Activated naive CD8-positive, alpha-beta T cell treated with anti-CD3 and anti-CD28 coated beads for 36 hours (primary cell): ENCODE results near the gene NPY4R2. TPM values are rescaled to one million over a fixed set of nuclear protein-coding genes. Genes with fewer than 3 reads are reported as not detected.
"Not testable (repeated sequence)": the region's sequence is repeated elsewhere in the genome, so short reads cannot be mapped to it uniquely, and the experiment has no call there.

Experiments used
- DNase-seq: peaks from one replicate; pipeline ENCODE4 v3.0.0; 2021
- H3K27ac Mint-ChIP-seq: one replicate; pipeline ENCODE4 v1.8.0; 2022; ENCODE audit warnings: mild to moderate bottlenecking, moderate library complexity, mixed read lengths
- H3K27me3 Mint-ChIP-seq: one replicate; pipeline ENCODE4 v1.8.0; 2022; ENCODE audit warnings: mild to moderate bottlenecking, mixed read lengths
- H3K36me3 Mint-ChIP-seq: one replicate; pipeline ENCODE4 v1.8.0; 2021; ENCODE audit warnings: mild to moderate bottlenecking, mixed read lengths
- H3K4me1 Mint-ChIP-seq: one replicate; pipeline ENCODE4 v1.8.0; 2021; ENCODE audit warnings: mixed read lengths
- H3K4me3 Mint-ChIP-seq: one replicate; pipeline ENCODE4 v1.8.0; 2022; ENCODE audit warnings: mild to moderate bottlenecking, moderate library complexity, mixed read lengths
- H3K9me3 Mint-ChIP-seq: one replicate; pipeline ENCODE4 v1.8.0; 2022; ENCODE audit warnings: mixed read lengths
- total RNA-seq, 2 experiments: library from RNA; stranded (reverse); gene quantifications; one replicate each; pipeline ENCODE4 v1.2.3, GENCODE V29; 2021

Gene NPY4R2
- total RNA-seq, 2 experiments from 2014 or later: not detected

- H3K27me3 Mint-ChIP-seq, H3K9me3 Mint-ChIP-seq, H3K4me3 Mint-ChIP-seq, H3K27ac Mint-ChIP-seq, H3K36me3 Mint-ChIP-seq, DNase-seq, H3K4me1 Mint-ChIP-seq: not testable (repeated sequence)
Measured at GRCh38 chr10:47960699-47961098, 42.2 kb downstream of the NPY4R2 start.

GRCh38 chr10:47962785-47963184 is 44.3 kb downstream of the NPY4R2 start:
- not testable (repeated sequence) for H3K4me1 Mint-ChIP-seq, H3K9me3 Mint-ChIP-seq, H3K27me3 Mint-ChIP-seq, DNase-seq, H3K36me3 Mint-ChIP-seq, H3K4me3 Mint-ChIP-seq, H3K27ac Mint-ChIP-seq

DNA sequence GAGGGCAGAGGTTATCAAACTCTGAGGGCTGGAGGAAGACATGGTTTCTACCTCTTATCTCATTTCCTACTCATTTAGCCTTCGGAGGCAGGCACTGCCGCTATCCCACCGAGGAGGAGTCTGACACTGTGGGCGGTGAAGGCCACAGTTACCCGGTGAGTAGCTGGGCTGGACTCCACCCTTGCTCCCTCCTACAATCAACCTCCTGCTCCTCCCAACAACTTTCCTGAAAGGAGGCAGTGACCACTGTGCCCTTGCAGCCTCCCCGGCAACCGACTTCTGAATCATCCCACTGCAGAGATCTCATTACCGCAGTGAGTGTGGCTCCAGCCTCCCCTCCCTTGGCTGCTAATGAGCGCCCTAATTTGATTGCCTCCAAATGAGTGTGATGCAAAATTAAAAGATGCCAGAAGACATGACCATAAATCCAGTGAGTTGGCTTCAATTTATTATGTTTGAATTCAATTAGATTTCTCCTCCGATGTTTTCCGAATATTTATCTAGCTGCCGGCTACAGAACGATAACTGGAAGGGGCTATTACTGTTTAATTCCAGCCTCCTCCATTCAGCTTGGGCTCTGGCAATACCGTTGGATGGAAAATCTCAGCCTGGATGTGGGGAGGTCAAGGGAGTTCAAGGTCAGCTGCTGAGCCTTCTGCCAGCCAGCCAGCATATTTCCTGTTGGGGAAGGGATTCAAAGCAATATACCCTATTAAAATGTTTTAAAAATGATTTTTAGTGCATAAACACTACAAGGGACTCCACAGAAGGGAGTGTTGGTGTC is 46.0 kb downstream of the NPY4R2 start:
- H3K4me1 Mint-ChIP-seq, H3K4me3 Mint-ChIP-seq, H3K36me3 Mint-ChIP-seq, H3K9me3 Mint-ChIP-seq, DNase-seq, H3K27ac Mint-ChIP-seq, H3K27me3 Mint-ChIP-seq: not testable (repeated sequence)

GRCh38 chr10:47968988-47969387 is 50.5 kb downstream of the NPY4R2 start:
- not testable (repeated sequence) for H3K9me3 Mint-ChIP-seq, DNase-seq, H3K4me1 Mint-ChIP-seq, H3K36me3 Mint-ChIP-seq, H3K27ac Mint-ChIP-seq, H3K4me3 Mint-ChIP-seq, H3K27me3 Mint-ChIP-seq

DNA sequence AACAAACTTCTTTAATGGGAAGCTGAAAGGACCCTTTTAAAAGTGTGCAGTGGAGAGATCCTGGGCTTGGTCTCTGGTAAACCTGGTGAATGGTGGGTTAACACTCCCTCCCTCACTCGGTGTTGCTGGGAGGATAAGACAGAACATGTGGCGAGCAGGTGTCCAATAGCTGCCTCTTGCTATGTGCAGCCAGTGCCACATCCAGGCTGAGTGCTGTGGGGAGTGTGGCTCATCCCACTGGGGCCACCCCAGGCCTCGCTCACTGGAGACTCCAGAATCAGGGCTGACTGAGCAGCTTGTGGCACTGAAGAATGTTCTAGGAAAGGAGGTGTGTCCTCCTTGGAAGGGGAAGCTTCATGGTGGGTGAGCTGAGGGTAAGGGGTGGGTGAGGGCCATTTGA is 51.6 kb downstream of the NPY4R2 start:
- H3K4me1 Mint-ChIP-seq, H3K36me3 Mint-ChIP-seq, H3K27me3 Mint-ChIP-seq, DNase-seq, H3K9me3 Mint-ChIP-seq, H3K27ac Mint-ChIP-seq, H3K4me3 Mint-ChIP-seq: not testable (repeated sequence)

DNA sequence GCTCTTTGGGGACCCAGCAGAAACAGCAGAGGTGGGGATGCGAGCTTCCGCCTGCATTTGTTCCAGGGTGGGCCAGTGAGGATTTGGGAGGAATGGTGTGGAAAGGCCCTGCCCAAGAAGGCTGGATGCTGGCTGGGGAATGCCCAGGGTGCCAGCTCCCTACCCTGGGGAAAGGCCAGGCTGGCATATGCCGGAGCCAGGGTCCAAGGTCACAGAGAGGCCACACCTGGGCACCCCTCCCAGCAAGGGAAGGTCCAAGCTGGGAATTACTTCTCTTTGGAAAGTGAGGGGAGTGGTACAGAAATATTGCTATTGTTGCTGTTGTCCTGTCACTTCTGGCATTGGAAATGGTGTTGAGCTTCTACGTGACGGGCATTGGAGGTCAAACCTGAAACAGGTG is 53.1 kb downstream of the NPY4R2 start:
- H3K27ac Mint-ChIP-seq, DNase-seq, H3K36me3 Mint-ChIP-seq, H3K4me3 Mint-ChIP-seq, H3K4me1 Mint-ChIP-seq, H3K27me3 Mint-ChIP-seq, H3K9me3 Mint-ChIP-seq: not testable (repeated sequence)

DNA sequence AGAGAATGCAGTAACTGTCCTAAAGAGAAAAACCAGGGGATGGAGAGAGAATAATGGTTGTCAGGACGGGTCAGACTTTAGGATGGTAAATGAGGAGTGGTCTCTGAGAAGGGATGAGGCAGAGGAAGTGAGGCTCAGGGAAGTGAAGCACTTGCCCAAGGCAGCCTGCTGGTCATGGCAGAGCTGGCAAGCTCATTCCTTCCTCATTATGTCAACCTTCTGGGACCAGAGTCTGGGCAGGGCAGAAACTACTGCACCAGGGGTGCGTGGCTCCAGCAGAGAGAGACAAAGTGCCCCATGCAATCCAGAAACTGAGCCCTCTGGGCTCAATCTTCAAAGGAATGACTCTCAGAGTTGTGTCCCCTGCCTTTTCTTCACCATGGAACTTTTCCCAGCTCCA is 53.6 kb downstream of the NPY4R2 start:
- not testable (repeated sequence) for H3K27ac Mint-ChIP-seq

More for the DNA sequence above, 53.6 kb downstream of the NPY4R2 start:
- not testable (repeated sequence) for H3K4me1 Mint-ChIP-seq, H3K4me3 Mint-ChIP-seq, DNase-seq, H3K9me3 Mint-ChIP-seq, H3K36me3 Mint-ChIP-seq, H3K27me3 Mint-ChIP-seq

Other genes with a start within 250 kb of the NPY4R2 start
- gene SYT15B, start 155.1 kb upstream of the NPY4R2 start, total RNA-seq: under 1 TPM; 0.08 to 0.14 TPM
- gene FAM25C, start 81.1 kb downstream of the NPY4R2 start, total RNA-seq: not detected